ENCODE data around the gene CCDC88C.

Gene CCDC88C

DNA sequence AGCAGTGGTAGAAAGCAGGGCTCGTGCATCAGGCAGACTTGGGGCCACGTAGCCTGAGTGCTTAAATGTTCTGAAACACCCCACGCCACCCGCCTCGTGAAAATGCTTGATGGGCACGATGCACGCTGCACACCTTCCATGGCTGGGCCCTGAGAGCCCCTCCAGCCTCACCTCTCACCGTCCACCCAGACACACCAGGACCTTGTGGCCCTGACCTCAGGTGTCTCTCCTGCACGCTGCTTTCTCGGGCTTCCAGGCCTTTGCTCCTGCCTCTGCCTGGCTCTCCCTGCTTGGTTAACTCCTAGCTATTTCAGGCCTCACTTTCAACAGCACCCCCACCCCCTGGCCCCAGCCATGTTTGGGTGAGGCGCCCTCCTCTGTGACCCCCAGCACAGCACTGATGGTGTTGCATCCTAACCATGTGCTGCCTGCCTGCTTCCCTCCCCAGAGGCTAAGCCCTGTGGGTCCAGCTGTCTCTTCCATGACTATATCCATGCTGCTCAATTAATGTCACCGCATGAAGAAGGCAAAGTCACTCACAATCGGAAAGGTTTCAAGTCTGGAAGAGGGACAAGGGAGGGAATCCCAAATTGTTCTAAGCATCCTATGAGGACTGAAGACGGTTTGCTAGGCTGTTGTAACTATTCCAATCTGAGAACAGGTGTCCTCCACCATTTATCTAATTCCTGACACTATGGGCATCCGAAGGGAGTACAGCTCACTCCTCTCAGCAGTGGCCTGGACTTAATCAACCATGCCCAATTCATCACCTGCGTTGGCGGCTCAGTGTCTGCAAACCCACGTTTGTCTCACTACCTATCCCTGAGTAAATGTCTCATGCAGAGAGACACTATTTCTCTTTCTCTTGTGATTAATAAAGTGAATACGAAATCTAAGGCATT lies 82.2 kb downstream of the CCDC88C start:
- H3K4me1 Mint-ChIP-seq (ENCODE audit: low read depth), result peaks cover 40% of the 10 kb centered on the region

DNA sequence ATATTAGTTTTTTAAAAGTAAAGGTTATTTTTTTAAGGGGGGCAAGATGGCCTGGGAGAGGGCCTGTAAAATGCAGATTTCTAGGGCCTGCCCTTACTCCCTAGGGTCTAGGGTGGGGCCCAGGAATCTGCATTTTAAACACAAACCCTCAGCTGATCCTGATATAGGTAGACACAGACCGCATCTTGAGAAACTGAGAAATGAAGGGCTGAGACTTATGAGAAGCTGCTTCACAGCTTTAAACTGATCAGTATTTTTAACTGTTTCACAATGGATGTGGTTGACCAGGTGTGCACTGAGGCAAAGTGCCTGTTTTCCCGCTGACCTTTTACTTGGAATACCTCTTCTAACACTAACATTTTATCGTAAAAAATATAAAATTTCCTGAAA lies 84.0 kb downstream of the CCDC88C start:
- no peaks in the 10 kb centered on the region for H3K9me3 Mint-ChIP-seq
- no peak overlapping the region for H3K27ac Mint-ChIP-seq
- H3K4me1 Mint-ChIP-seq (ENCODE audit: low read depth), result peaks cover 50% of the 10 kb centered on the region
- H3K4me3 Mint-ChIP-seq, result no peak overlapping the region
- peaks cover 39% of the 10 kb centered on the region for H3K36me3 Mint-ChIP-seq (ENCODE audit: low read depth)
- H3K27me3 Mint-ChIP-seq (ENCODE audit: low read depth), result no peaks in the 10 kb centered on the region

More for the DNA sequence above, 82.2 kb downstream of the CCDC88C start:
- no peak overlapping the region for H3K4me3 Mint-ChIP-seq
- no peaks in the 10 kb centered on the region for H3K27me3 Mint-ChIP-seq (ENCODE audit: low read depth)
- H3K27ac Mint-ChIP-seq, result peak overlapping the region; percentile 45
- H3K36me3 Mint-ChIP-seq (ENCODE audit: low read depth), result peaks cover 50% of the 10 kb centered on the region
- no peaks in the 10 kb centered on the region for H3K9me3 Mint-ChIP-seq

DNA sequence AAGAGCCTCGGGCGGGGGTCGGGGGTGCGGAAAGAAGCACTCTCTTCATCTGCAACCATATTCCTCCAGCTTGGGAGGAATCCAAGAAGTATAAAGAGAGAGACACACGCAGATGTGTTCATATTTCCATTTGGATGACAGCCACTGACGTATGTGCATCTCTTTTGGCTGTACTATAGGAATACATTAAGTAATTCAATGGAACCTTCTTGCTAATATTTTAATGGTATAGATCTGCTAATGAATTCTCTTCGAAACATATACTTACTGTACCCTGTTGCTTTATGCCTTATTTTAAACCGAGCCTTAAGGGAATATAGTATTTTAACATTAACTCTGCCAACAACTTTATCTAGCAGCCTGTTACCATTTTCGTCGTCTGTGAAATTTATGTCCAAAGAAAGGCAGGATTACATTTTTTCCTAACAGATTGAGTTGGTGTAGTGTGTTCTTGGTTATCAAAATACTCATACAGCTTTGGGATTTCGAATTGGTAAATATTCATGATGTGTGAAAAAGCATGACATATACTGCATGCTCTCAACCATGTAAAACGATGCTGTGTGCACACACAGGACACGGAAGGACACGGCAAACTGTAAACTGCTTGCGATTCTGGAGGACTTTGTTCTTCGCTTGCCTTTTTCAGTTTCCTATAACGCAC lies 84.5 kb downstream of the CCDC88C start:
- Mint-ChIP-seq H3K36me3 (ENCODE audit: low read depth) (peaks cover 37% of the 10 kb centered on the region), H3K27ac (no peak overlapping the region), H3K9me3 (no peaks in the 10 kb centered on the region), H3K4me3 (no peak overlapping the region), H3K27me3 (ENCODE audit: low read depth) (no peaks in the 10 kb centered on the region), H3K4me1 (ENCODE audit: low read depth) (peaks cover 51% of the 10 kb centered on the region)

DNA sequence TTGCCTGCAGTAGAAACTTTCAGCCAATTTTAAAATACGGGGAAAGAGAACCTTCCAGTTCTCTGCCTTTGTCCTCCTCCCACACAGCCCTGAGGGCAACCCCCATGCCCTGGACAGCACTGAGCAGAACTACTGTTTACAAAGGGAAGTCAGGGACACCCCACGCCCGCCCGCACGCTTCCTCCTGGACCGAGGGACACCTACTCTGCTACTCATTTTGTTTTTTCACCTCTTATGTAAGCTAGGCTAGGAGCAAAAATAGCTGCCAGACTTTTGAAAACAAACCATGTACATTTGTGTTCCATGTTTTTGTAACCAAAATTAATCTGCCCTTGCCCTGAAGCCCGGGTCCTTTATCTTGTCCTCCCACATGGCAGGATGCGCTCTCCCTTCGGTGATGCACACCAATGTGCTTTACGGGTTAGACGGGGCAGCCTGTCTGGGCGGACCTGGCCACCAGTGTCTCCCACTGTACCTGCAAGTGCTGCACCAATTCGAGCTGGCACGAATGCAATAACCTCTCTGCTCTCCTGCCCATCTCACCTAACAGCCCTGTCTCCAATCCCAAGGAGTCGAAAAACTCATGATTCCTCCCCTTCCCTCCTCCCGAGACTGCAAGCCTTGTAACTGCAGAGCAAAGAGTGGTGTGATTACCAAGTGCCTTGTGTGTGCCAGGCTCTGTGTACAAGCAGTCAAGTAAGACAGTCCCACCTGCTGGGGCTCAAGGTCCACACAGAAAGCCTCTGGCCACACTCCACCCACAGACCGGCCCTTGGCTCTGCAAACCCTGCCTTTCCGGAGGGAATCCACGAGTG lies 85.2 kb downstream of the CCDC88C start:
- Mint-ChIP-seq H3K4me3 (peak overlapping the region; percentile 50), H3K9me3 (no peaks in the 10 kb centered on the region), H3K36me3 (ENCODE audit: low read depth) (peaks cover 39% of the 10 kb centered on the region), H3K4me1 (ENCODE audit: low read depth) (peaks cover 55% of the 10 kb centered on the region), H3K27ac (peak overlapping the region; percentile 82), H3K27me3 (ENCODE audit: low read depth) (no peaks in the 10 kb centered on the region)

DNA sequence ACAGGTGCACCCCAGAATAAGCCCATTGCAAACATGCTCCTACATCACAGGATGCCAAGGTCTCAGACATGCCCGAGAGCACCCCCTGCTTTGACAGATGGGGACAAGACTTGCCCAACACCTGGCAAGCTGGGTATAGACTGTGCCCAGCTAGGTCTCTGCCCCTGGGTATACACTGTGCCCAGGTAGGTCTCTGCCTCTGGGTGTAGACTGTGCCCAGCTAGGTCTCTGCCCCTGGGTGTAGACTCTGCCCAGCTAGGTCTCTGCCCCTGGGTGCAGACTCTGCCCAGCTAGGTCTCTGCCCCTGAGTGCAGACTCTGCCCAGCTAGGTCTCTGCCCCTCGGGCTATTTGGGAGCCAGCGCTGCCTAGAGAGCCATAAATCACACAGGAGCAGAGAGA lies 85.9 kb downstream of the CCDC88C start:
- Mint-ChIP-seq H3K4me1 (ENCODE audit: low read depth) (peaks cover 60% of the 10 kb centered on the region), H3K4me3 (peak overlapping the region; percentile 63), H3K27ac (peak overlapping the region; percentile 89), H3K36me3 (ENCODE audit: low read depth) (peaks cover 44% of the 10 kb centered on the region), H3K27me3 (ENCODE audit: low read depth) (no peaks in the 10 kb centered on the region), H3K9me3 (no peaks in the 10 kb centered on the region)

DNA sequence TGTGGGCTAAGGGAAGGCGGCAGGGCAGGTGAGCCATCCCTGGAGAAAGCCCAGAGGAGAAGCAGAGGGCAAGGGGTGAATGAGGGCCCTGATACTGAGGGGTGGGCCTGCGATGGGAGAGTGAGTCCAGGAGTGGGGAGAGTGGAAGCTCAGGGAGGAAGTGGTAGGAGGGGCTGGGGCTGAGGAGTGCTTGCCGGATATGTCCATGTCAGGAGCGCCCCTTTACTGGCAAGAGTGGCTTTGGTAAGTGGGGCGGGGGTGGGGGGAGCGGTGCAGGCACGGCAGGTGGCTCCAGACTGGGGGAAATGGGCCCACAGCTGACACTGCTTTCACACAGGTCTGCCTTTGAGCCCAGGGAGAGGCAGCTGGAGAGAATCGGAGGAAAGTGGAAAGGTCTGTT lies 86.8 kb downstream of the CCDC88C start:
- peaks cover 46% of the 10 kb centered on the region for H3K36me3 Mint-ChIP-seq (ENCODE audit: low read depth)
- H3K9me3 Mint-ChIP-seq, result no peaks in the 10 kb centered on the region
- H3K4me3 Mint-ChIP-seq, result peak overlapping the region; percentile 55
- no peaks in the 10 kb centered on the region for H3K27me3 Mint-ChIP-seq (ENCODE audit: low read depth)
- peaks cover 62% of the 10 kb centered on the region for H3K4me1 Mint-ChIP-seq (ENCODE audit: low read depth)
- peak overlapping the region; percentile 89 for H3K27ac Mint-ChIP-seq

DNA sequence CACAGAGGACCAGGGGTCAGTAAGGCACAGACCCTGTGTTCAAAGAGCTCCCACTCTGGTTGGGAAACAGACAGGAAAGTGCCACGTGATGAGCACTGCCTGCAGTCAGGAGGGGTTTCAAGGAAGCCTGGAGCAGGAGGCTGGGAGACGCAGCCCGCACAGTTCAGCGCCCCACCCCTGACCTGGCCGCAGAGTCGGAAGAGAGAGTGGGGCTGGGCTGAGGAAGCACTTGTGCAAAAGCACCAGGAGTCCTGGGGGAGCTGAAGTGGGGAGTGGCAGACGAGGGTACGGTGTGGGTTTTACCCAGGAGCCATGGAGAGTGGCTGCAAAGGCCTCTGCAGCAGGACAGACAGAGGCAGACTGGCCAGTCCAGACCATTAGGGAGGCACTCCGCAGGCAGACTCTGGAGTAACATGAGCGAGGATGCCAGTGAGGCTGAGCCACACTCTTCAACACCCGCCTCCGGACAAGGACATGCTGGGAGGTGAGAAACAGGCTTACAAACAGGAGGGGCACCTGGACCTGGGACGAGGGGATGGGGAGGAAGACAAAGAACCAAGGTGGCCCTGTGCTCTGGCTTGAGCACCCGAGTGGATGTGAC lies 87.4 kb downstream of the CCDC88C start:
- Mint-ChIP-seq H3K36me3 (ENCODE audit: low read depth) (peaks cover 46% of the 10 kb centered on the region), H3K27ac (peak overlapping the region; percentile 89), H3K4me3 (peak overlapping the region; percentile 55), H3K27me3 (ENCODE audit: low read depth) (no peaks in the 10 kb centered on the region), H3K4me1 (ENCODE audit: low read depth) (peaks cover 62% of the 10 kb centered on the region), H3K9me3 (no peaks in the 10 kb centered on the region)

DNA sequence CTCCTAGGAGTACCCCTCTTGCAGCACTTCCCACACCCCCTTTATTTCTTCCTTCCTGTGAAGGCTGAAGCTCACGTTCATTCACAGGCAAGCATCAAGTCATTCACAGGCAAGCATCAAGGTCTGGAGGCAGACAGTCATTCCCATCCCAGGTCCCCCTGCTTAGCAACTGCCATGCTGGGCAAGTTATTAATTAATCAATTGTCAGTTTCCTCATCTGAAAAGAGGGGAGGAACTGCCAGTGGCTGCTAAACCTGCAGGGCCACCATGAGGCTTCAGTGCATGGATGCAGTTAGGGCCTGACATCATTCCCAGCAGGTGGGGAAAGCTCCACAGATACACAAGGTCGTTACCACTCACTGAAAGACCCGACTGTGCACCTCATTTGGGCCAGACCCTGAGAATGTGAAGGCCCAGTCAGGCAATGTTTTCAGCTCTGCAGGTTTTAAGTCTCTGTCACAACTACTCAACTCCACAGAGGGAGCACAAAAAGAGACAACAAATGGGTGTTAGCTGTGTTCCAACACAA lies 88.1 kb downstream of the CCDC88C start:
- H3K4me1 Mint-ChIP-seq (ENCODE audit: low read depth), result peaks cover 68% of the 10 kb centered on the region
- no peak overlapping the region for H3K4me3 Mint-ChIP-seq
- H3K27ac Mint-ChIP-seq, result peak overlapping the region; percentile 89
- no peaks in the 10 kb centered on the region for H3K27me3 Mint-ChIP-seq (ENCODE audit: low read depth)
- H3K36me3 Mint-ChIP-seq (ENCODE audit: low read depth), result peaks cover 50% of the 10 kb centered on the region
- H3K9me3 Mint-ChIP-seq, result no peaks in the 10 kb centered on the region

DNA sequence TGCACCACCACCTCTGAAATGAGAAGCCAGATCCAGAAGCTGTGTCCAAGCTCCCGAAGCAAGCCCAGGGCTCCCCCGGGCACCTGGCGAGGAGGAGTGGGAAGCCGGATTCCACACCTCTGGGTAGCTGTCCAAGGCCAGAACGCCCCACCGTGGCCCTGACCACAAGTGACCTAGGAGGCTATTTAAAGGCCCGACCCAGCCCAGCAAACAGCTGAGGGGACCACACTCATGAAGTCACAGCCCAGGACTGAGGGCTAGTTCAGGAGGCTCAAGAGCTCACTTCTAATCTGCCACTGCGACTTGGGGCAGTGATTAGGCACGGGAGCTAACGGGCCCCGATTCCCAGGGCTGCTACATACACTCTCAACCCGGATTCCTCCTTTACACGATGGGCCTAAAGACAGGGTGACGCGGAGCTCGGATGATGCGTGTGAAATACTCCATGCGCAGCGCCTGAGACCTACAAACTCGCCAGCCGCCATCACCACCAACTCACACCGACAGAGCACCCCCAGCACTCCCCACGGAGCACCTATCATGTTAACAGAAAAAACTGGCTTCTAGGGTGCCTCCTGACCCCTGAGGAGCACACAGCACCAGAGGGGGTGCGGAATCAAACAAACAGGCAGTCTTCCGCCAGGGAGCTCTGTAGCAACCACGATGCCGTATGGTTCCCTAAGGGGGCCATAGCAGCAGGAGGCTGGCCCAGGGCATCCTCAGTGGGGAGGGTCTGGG lies 89.1 kb downstream of the CCDC88C start:
- no peaks in the 10 kb centered on the region for H3K27me3 Mint-ChIP-seq (ENCODE audit: low read depth)
- peaks cover 76% of the 10 kb centered on the region for H3K4me1 Mint-ChIP-seq (ENCODE audit: low read depth)
- peak overlapping the region; percentile 26 for H3K27ac Mint-ChIP-seq
- no peak overlapping the region for H3K4me3 Mint-ChIP-seq
- H3K9me3 Mint-ChIP-seq, result no peaks in the 10 kb centered on the region
- H3K36me3 Mint-ChIP-seq (ENCODE audit: low read depth), result peaks cover 56% of the 10 kb centered on the region

DNA sequence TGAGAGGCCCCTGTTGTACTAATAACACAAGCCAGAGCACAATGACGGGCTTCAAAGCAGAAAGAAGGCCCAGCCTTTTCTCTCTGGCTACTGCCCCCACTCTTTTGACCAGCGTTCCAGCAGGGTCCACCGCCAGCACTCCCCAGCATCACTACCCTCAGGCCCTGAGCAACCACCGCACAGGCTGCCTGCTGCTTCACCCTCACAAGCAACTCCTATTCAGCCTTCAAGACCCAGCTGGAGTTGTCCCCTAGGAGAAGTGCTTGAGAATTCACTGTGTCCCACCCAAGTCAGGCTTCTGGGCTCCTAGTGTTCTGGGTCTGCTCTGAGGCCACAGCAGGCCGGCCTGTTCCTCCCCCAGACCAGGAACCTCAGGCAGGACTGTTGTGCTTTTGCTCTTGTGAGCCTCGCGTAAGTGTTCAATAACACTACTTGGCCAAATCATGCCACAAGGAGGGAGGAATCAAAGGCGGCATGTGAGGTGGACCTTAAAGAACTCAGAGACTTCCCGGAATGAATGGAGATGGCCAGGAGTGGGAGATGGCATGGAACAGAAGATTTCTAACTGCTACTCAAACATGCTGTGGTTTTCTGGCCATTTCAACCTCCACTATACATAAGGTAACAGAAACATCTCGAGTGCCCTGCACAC lies 89.8 kb downstream of the CCDC88C start:
- peak overlapping the region; percentile 22 for H3K27ac Mint-ChIP-seq
- no peaks in the 10 kb centered on the region for H3K27me3 Mint-ChIP-seq (ENCODE audit: low read depth)
- no peaks in the 10 kb centered on the region for H3K9me3 Mint-ChIP-seq
- H3K4me1 Mint-ChIP-seq (ENCODE audit: low read depth), result peaks cover 74% of the 10 kb centered on the region
- H3K4me3 Mint-ChIP-seq, result no peak overlapping the region
- peaks cover 56% of the 10 kb centered on the region for H3K36me3 Mint-ChIP-seq (ENCODE audit: low read depth)

DNA sequence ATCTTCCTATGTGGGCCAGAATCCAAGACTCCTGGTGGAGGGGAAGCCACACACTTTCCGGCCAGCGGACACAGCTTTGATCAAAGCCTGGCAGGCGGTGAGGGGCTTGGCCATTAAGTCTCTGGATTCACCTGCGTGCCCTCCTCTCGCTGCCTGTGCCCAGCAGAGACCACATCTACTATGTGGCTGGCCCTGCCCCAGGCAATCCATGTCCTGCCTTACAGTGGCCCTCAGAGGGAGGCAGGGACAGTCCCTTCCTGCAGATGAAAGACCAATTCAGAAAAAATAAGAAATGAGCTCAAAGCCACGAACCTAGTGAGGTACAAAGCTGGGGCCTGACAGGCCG lies 90.4 kb downstream of the CCDC88C start:
- peaks cover 53% of the 10 kb centered on the region for H3K36me3 Mint-ChIP-seq (ENCODE audit: low read depth)
- no peak overlapping the region for H3K4me3 Mint-ChIP-seq
- H3K27ac Mint-ChIP-seq, result peak overlapping the region; percentile 57

DNA sequence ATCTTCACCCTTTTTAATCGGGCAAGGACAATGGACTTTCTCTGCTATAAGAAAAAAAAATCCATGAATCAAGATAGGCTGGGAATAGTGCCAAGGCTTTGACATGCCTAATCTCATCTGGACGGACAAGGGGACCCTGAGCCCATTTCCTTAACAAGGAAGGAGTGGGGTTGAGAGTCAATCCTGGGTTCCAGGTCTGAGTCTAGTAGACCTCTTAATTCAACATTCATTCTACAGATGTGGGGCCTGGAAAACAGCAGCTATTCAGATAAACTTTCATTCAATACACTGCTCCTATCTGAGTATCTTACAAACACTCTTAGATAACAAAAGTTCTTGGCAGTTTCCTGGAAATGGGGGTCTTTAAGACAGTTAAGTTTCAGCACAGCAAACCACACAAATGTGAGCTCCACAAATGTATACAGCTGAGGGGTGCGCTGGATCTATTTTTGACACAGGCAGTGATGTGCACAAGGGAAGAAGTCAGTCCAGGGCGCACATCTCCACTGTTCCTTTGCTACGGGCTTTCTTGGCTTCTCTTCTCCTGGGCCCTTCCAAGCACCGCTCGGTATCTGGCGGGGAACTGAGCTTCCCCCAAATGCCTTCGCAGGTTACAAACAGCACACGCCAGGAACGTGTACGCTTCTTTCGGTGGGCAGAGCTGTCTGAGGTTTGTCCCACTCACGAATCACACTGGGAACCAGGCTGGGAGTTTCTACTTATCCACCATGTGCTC lies 90.9 kb downstream of the CCDC88C start:
- Mint-ChIP-seq H3K27ac (peak overlapping the region; percentile 57), H3K4me3 (no peak overlapping the region), H3K27me3 (ENCODE audit: low read depth) (no peaks in the 10 kb centered on the region), H3K4me1 (ENCODE audit: low read depth) (peaks cover 64% of the 10 kb centered on the region), H3K36me3 (ENCODE audit: low read depth) (peaks cover 54% of the 10 kb centered on the region), H3K9me3 (no peaks in the 10 kb centered on the region)

More for the DNA sequence above, 90.4 kb downstream of the CCDC88C start:
- H3K27me3 Mint-ChIP-seq (ENCODE audit: low read depth), result no peaks in the 10 kb centered on the region
- H3K9me3 Mint-ChIP-seq, result no peaks in the 10 kb centered on the region
- H3K4me1 Mint-ChIP-seq (ENCODE audit: low read depth), result peaks cover 69% of the 10 kb centered on the region
